Measurements from ENCODE around the gene RSPRY1. TPM values are rescaled to one million over a fixed set of nuclear protein-coding genes. Genes with fewer than 3 reads are reported as not detected.
"Not testable (repeated sequence)": the region's sequence is repeated elsewhere in the genome, so short reads cannot be mapped to it uniquely, and the experiment has no call there.

The RSPRY1 gene
- total and polyA plus RNA-seq, 2 donors from 2014 or later: 14.4 to 32.2 TPM

- no peak for FAIRE-seq
- H3K4me3 ChIP-seq (ENCODE audit: low read length in 3 of 3): peak overlapping the region in 1 of 3 donors; percentile 91
- H3K4me1 ChIP-seq (ENCODE audit: control insufficient read depth in 2 of 3, insufficient read depth in 2 of 3, low read depth in 1 of 3, low read length in 3 of 3): peaks cover 0 to 19% (median 18%) of the 10 kb centered on the region in 3 donors
- H3K9ac ChIP-seq (ENCODE audit: low read length in 3 of 3): no peak overlapping the region
- no peaks in the 10 kb centered on the region for H3K27me3 ChIP-seq (ENCODE audit: control insufficient read depth, insufficient read depth, low read length)
- H3K27ac ChIP-seq (ENCODE audit: low read depth in 2 of 2, low read length in 2 of 2): no peak overlapping the region
- DNase-seq: no peak
- H3K36me3 ChIP-seq (ENCODE audit: control insufficient read depth in 2 of 3, insufficient read depth in 3 of 3, low read length in 3 of 3): no peaks in the 10 kb centered on the region
- intact Hi-C loops (cut with DNase I): no loop called here
- H3K9me3 ChIP-seq (ENCODE audit: control insufficient read depth in 2 of 3, insufficient read depth in 1 of 3, low read length in 3 of 3): no peaks in the 10 kb centered on the region
- no peak for TF ChIP-seq CTCF (IDR thresholded peaks at IDR 0.05; ENCODE audit: borderline replicate concordance, extremely low read depth, insufficient read depth)
Measured at GRCh38 chr16:57188711-57189002, 2.5 kb downstream of the RSPRY1 start.

GRCh38 chr16:57189527-57189926, 3.4 kb downstream of the RSPRY1 start:
- H3K9me3 ChIP-seq (ENCODE audit: control insufficient read depth in 2 of 3, insufficient read depth in 1 of 3, low read length in 3 of 3); H3K27me3 ChIP-seq (ENCODE audit: control insufficient read depth, insufficient read depth, low read length); H3K9ac ChIP-seq (ENCODE audit: low read length in 3 of 3); FAIRE-seq; H3K4me3 ChIP-seq (ENCODE audit: low read length in 3 of 3); intact Hi-C loops (cut with DNase I); DNase-seq; H3K36me3 ChIP-seq (ENCODE audit: control insufficient read depth in 2 of 3, insufficient read depth in 3 of 3, low read length in 3 of 3); H3K27ac ChIP-seq (ENCODE audit: low read depth in 2 of 2, low read length in 2 of 2): not testable (repeated sequence)
- H3K4me1 ChIP-seq (ENCODE audit: control insufficient read depth in 2 of 3, insufficient read depth in 2 of 3, low read depth in 1 of 3, low read length in 3 of 3): peaks cover 0 to 17% (median 16%) of the 10 kb centered on the region in 3 donors

- intact Hi-C loops (cut with DNase I): no loop called here
- no peak overlapping the region for H3K27ac ChIP-seq (ENCODE audit: low read depth in 2 of 2, low read length in 2 of 2)
- no peak for TF ChIP-seq CTCF (IDR thresholded peaks at IDR 0.05; ENCODE audit: borderline replicate concordance, extremely low read depth, insufficient read depth)
- no peaks in the 10 kb centered on the region for H3K27me3 ChIP-seq (ENCODE audit: control insufficient read depth, insufficient read depth, low read length)
- DNase-seq (no peak), FAIRE-seq (no peak)
- H3K36me3 ChIP-seq (ENCODE audit: control insufficient read depth in 2 of 3, insufficient read depth in 3 of 3, low read length in 3 of 3): no peaks in the 10 kb centered on the region
- H3K4me3 ChIP-seq (ENCODE audit: low read length in 3 of 3): no peak overlapping the region
- no peaks in the 10 kb centered on the region for H3K9me3 ChIP-seq (ENCODE audit: control insufficient read depth in 2 of 3, insufficient read depth in 1 of 3, low read length in 3 of 3)
- H3K9ac ChIP-seq (ENCODE audit: low read length in 3 of 3): no peak overlapping the region
- peaks cover 0 to 11% (median 10%) of the 10 kb centered on the region in 3 donors for H3K4me1 ChIP-seq (ENCODE audit: control insufficient read depth in 2 of 3, insufficient read depth in 2 of 3, low read depth in 1 of 3, low read length in 3 of 3)
Measured at GRCh38 chr16:57190136-57190535, 4.0 kb downstream of the RSPRY1 start.

GRCh38 chr16:57191056-57191571, 5.0 kb downstream of the RSPRY1 start:
- no peak for FAIRE-seq
- Histone ChIP-seq H3K27me3 (ENCODE audit: control insufficient read depth, insufficient read depth, low read length) (no peaks in the 10 kb centered on the region), H3K4me3 (ENCODE audit: low read length in 3 of 3) (no peak overlapping the region), H3K9me3 (ENCODE audit: control insufficient read depth in 2 of 3, insufficient read depth in 1 of 3, low read length in 3 of 3) (no peaks in the 10 kb centered on the region), H3K27ac (ENCODE audit: low read depth in 2 of 2, low read length in 2 of 2) (no peak overlapping the region), H3K4me1 (ENCODE audit: control insufficient read depth in 2 of 3, insufficient read depth in 2 of 3, low read depth in 1 of 3, low read length in 3 of 3) (peaks cover 0 to 10% (median 9%) of the 10 kb centered on the region in 3 donors), H3K9ac (ENCODE audit: low read length in 3 of 3) (no peak overlapping the region), H3K36me3 (ENCODE audit: control insufficient read depth in 2 of 3, insufficient read depth in 3 of 3, low read length in 3 of 3) (no peaks in the 10 kb centered on the region)
- no peak for DNase-seq
- TF ChIP-seq CTCF (IDR thresholded peaks at IDR 0.05; ENCODE audit: borderline replicate concordance, extremely low read depth, insufficient read depth): no peak
- intact Hi-C loops (cut with DNase I): no loop called here
